Stimulated activated CD4-positive, alpha-beta T cell treated with anti-CD3 and anti-CD28 coated beads, Interleukin-4, amount 100 ng/mL, for 4 hours (primary cell): Measurements from ENCODE around the gene RAI1.

Source experiments
- DNase-seq, 2 experiments: peaks; one replicate each; pipeline ENCODE4 v3.0.0-alpha.2; 2020

Gene RAI1

GRCh38 chr17:17700251-17700969 is 19.2 kb downstream of the RAI1 start:
- DNase-seq = no peak

- DNase-seq = no peak
Measured at GRCh38 chr17:17701112-17701511, 19.9 kb downstream of the RAI1 start.

GRCh38 chr17:17701658-17702057 is 20.4 kb downstream of the RAI1 start:
- no peak for DNase-seq

- DNase-seq = no peak
Measured at GRCh38 chr17:17702449-17703139, 21.3 kb downstream of the RAI1 start.

GRCh38 chr17:17703140-17703919 is 22.1 kb downstream of the RAI1 start:
- DNase-seq = no peak

GRCh38 chr17:17704931-17705330 is 23.7 kb downstream of the RAI1 start:
- no peak for DNase-seq

- DNase-seq = no peak
Measured at GRCh38 chr17:17706140-17707060, 25.1 kb downstream of the RAI1 start.

- DNase-seq = no peak
Measured at GRCh38 chr17:17708295-17708694, 27.0 kb downstream of the RAI1 start.

GRCh38 chr17:17708816-17709215 is 27.6 kb downstream of the RAI1 start:
- no peak for DNase-seq

- no peak for DNase-seq
Measured at GRCh38 chr17:17709815-17710321, 28.6 kb downstream of the RAI1 start.

GRCh38 chr17:17710355-17710727 is 29.1 kb downstream of the RAI1 start:
- no peak for DNase-seq

- no peak for DNase-seq
Measured at GRCh38 chr17:17710728-17711541, 29.7 kb downstream of the RAI1 start.

- no peak for DNase-seq
Measured at GRCh38 chr17:17711641-17712162, 30.4 kb downstream of the RAI1 start.

- no peak for DNase-seq
Measured at GRCh38 chr17:17712268-17712924, 31.1 kb downstream of the RAI1 start.

GRCh38 chr17:17713839-17714238 is 32.6 kb downstream of the RAI1 start:
- no peak for DNase-seq

- DNase-seq = no peak
Measured at GRCh38 chr17:17714261-17714866, 33.1 kb downstream of the RAI1 start.

- DNase-seq = no peak
Measured at GRCh38 chr17:17714879-17715278, 33.6 kb downstream of the RAI1 start.

GRCh38 chr17:17716837-17717523 is 35.7 kb downstream of the RAI1 start:
- DNase-seq = no peak

- DNase-seq = no peak
Measured at GRCh38 chr17:17718251-17718650, 37.0 kb downstream of the RAI1 start.
